ENCODE data around the gene SERPIND1.

SERPIND1 gene

GRCh38 chr22:20771918-20772625 lies 1.8 kb upstream of the SERPIND1 start:
- no peak for DNase-seq (ENCODE audit: extremely low read depth in 1 of 2, low read depth in 1 of 2)

GRCh38 chr22:20774882-20775281 lies 969 bp downstream of the SERPIND1 start:
- no peak for DNase-seq (ENCODE audit: extremely low read depth in 1 of 2, low read depth in 1 of 2)

GRCh38 chr22:20775342-20775895 lies 1.5 kb downstream of the SERPIND1 start:
- DNase-seq (ENCODE audit: extremely low read depth in 1 of 2, low read depth in 1 of 2): no peak

GRCh38 chr22:20776624-20777405 lies 2.9 kb downstream of the SERPIND1 start:
- no peak for DNase-seq (ENCODE audit: extremely low read depth in 1 of 2, low read depth in 1 of 2)

- no peak for DNase-seq (ENCODE audit: extremely low read depth in 1 of 2, low read depth in 1 of 2)
These were observed 3.7 kb downstream of the SERPIND1 start for GRCh38 chr22:20777420-20778177.

- DNase-seq (ENCODE audit: extremely low read depth in 1 of 2, low read depth in 1 of 2): no peak
These were observed 5.3 kb downstream of the SERPIND1 start for GRCh38 chr22:20779014-20779817.

- no peak for DNase-seq (ENCODE audit: extremely low read depth in 1 of 2, low read depth in 1 of 2)
These were observed 5.9 kb downstream of the SERPIND1 start for GRCh38 chr22:20779818-20780158.

- peak in 1 of 2 donors; percentile 72 for DNase-seq (ENCODE audit: extremely low read depth in 1 of 2, low read depth in 1 of 2)
These were observed 7.5 kb downstream of the SERPIND1 start for GRCh38 chr22:20781272-20781990.

- no peak for DNase-seq (ENCODE audit: extremely low read depth in 1 of 2, low read depth in 1 of 2)
These were observed 8.2 kb downstream of the SERPIND1 start for GRCh38 chr22:20782083-20782482.

- no peak for DNase-seq (ENCODE audit: extremely low read depth in 1 of 2, low read depth in 1 of 2)
These were observed 8.8 kb downstream of the SERPIND1 start for GRCh38 chr22:20782596-20783299.

GRCh38 chr22:20783300-20783673 lies 9.4 kb downstream of the SERPIND1 start:
- no peak for DNase-seq (ENCODE audit: extremely low read depth in 1 of 2, low read depth in 1 of 2)

- DNase-seq (ENCODE audit: extremely low read depth in 1 of 2, low read depth in 1 of 2): peak in 1 of 2 donors; percentile 16
These were observed 10.2 kb downstream of the SERPIND1 start for GRCh38 chr22:20783844-20784723.

GRCh38 chr22:20785415-20785814 lies 11.5 kb downstream of the SERPIND1 start:
- no peak for DNase-seq (ENCODE audit: extremely low read depth in 1 of 2, low read depth in 1 of 2)

GRCh38 chr22:20786048-20786447 lies 12.1 kb downstream of the SERPIND1 start:
- DNase-seq (ENCODE audit: extremely low read depth in 1 of 2, low read depth in 1 of 2): no peak

GRCh38 chr22:20786536-20786979 lies 12.6 kb downstream of the SERPIND1 start:
- no peak for DNase-seq (ENCODE audit: extremely low read depth in 1 of 2, low read depth in 1 of 2)

- no peak for DNase-seq (ENCODE audit: extremely low read depth in 1 of 2, low read depth in 1 of 2)
These were observed 13.3 kb downstream of the SERPIND1 start for GRCh38 chr22:20787223-20787622.

GRCh38 chr22:20787746-20788626 lies 14.1 kb downstream of the SERPIND1 start:
- DNase-seq (ENCODE audit: extremely low read depth in 1 of 2, low read depth in 1 of 2): no peak
